Coronary artery (tissue), 2 donors: ENCODE measurements around the gene STPG3.

Experiments used
- DNase-seq: peaks from one replicate; pipeline ENCODE4 v3.0.0-alpha.2; 2017; ENCODE audit warnings: low spot score
- H3K27ac ChIP-seq, 2 donors: fragments of 200-600 bp; sonication (generic); one replicate each; pipeline ENCODE4 v1.5.1; 2016 to 2019
- H3K4me3 ChIP-seq: fragments of 200-600 bp; sonication (generic); 2 replicates; pipeline ENCODE4 v1.5.1; 2016; ENCODE audit warnings: mild to moderate bottlenecking, moderate library complexity
- TF ChIP-seq, protein P1 (sequence below): fragments of 200-600 bp; sonication (generic); IDR thresholded peaks from one replicate; pipeline ENCODE4 v1.5.1; 2019; ENCODE audit warnings: antibody characterized with exemption

The STPG3 gene

GRCh38 chr9:137227853-137228505 lies 23.1 kb upstream of the STPG3 start:
- DNase-seq, result no peak
- TF ChIP-seq, protein P1, sequence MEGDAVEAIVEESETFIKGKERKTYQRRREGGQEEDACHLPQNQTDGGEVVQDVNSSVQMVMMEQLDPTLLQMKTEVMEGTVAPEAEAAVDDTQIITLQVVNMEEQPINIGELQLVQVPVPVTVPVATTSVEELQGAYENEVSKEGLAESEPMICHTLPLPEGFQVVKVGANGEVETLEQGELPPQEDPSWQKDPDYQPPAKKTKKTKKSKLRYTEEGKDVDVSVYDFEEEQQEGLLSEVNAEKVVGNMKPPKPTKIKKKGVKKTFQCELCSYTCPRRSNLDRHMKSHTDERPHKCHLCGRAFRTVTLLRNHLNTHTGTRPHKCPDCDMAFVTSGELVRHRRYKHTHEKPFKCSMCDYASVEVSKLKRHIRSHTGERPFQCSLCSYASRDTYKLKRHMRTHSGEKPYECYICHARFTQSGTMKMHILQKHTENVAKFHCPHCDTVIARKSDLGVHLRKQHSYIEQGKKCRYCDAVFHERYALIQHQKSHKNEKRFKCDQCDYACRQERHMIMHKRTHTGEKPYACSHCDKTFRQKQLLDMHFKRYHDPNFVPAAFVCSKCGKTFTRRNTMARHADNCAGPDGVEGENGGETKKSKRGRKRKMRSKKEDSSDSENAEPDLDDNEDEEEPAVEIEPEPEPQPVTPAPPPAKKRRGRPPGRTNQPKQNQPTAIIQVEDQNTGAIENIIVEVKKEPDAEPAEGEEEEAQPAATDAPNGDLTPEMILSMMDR, result no peak
- H3K4me3 ChIP-seq, result no peak overlapping the region
- no peak overlapping the region for H3K27ac ChIP-seq

GRCh38 chr9:137228506-137228967 lies 22.5 kb upstream of the STPG3 start:
- no peak overlapping the region for H3K27ac ChIP-seq
- H3K4me3 ChIP-seq, result no peak overlapping the region
- DNase-seq, result no peak
- TF ChIP-seq, protein P1, result no peak

DNA sequence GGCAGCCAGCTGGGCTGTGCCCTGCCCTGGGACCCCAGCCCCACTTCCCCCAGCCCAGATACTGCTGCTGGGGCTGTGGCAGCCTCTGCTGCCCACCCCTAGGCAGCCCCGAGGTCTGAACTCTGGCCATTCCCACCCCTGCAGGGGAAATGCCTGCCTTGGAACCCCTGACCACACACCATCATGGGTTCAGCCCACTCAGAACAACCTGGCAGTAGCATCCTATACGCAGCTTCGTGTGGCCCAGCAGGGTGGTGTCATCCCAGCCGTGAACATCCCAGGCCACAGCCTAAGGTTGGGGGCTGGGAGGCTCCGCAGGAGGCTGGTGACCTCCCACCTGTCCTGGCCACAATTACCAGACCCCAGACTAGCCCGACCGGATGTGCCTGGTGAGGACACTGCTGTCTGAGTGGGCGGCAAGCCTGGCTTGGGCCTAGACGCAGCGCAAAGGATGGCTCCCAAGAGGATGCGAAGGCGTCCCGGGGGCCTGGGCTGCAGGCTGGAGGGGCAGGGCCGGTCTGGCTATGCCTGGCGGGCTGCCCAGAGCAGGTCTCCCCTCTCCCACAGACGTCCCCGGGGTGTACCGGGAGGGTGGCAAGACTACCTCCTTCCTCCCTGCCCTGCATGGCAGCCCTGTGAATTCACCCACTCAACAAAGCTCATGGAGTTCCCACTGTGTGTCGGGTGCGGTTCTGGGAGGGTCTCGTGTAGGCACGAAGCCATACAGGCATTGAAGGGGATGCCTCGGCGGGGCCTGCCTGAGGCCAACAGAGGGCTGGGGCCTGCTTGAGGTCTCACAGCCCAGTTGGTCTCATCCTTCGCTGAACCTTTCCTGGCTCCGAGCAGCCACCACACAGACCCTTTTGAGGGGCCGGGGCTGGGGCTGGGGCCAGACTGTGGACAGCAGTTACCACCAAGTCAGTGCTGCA lies 21.9 kb upstream of the STPG3 start:
- DNase-seq, result no peak
- TF ChIP-seq, protein P1, result no peak
- no peak overlapping the region for H3K4me3 ChIP-seq
- H3K27ac ChIP-seq, result no peak overlapping the region

DNA sequence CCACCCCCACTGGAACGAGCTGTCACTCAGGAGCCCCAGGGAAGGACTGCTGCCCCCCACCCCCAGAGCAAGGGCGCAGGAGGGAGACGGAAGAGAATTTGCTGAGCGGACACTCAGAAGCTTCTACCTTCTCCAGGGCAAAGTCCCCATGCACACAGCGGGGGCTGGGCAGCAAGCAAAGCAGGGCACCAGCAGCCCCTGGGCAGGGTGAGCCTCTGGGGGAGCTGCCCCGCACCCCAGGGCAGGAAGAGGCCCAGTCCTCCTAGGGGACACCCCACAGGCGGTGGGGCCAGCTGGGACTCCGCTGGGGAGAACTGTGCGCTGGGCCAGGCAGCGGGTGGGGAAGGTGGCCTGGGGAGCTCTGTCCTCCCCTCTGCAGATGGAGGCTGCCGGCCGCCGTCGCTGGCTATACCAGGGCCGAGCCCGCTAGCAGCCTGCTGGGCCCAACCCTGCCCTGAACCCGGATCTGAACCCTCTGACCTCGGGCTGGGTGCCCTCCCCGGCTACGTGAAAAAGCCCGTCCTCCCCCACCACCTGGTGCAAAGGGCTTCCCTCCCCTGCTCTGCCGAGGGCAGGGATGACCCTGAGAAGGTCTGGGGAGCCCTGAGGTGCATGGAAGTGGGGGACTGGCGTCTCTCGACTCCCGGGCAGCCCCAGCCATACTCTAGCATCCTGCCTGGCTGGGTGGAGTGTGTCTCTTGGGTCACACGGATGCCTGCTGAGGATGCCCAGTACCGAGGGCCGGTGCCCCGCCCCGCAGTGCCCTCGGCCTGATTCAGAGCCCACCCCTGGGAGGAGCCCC lies 21.0 kb upstream of the STPG3 start:
- H3K4me3 ChIP-seq, result no peak overlapping the region
- TF ChIP-seq, protein P1, result no peak
- DNase-seq, result no peak
- no peak overlapping the region for H3K27ac ChIP-seq

GRCh38 chr9:137230705-137231371 lies 20.2 kb upstream of the STPG3 start, which contains the start of gene SLC34A3:
TSS of gene SLC34A3 (plus strand) at chr9:137230901. CDS start at chr9:137231703, 802 bp downstream.
- Histone ChIP-seq H3K27ac (no peak within 1 kb of the TSS), H3K4me3 (no peak within 1 kb of the TSS)
- TF ChIP-seq, protein P1, result no peak
- no peak for DNase-seq

GRCh38 chr9:137231372-137232039 lies 19.6 kb upstream of the STPG3 start:
- no peak for DNase-seq
- Histone ChIP-seq H3K4me3 (no peak overlapping the region), H3K27ac (no peak overlapping the region)
- TF ChIP-seq, protein P1, result no peak
